T47D (cell line): ENCODE measurements around the gene ZCCHC24.
A peak's percentile ranks its signal among the peaks of the same experiment; 100 is the strongest.

ENCODE experiments used
- DNase-seq, 2 experiments: peaks; one replicate each; pipeline versions ENCODE4 v3.0.0 to v3.0.0-alpha.2; 2011 to 2012; ENCODE audit warnings: low read depth in 1 of 2, low spot score in 1 of 2
- JUND ChIP-seq: IDR thresholded peaks from 2 replicates; pipeline ENCODE4 v1.6.1; 2012; ENCODE audit warnings: low read depth
- in situ Hi-C: cut with HindIII; loops from 2 replicates; pipeline ENCODE4 v1.10.0; 2016; ENCODE audit warnings: low sequenced_read_pairs, low pct_unique_long_range_greater_than_20kb

ZCCHC24 gene

DNA sequence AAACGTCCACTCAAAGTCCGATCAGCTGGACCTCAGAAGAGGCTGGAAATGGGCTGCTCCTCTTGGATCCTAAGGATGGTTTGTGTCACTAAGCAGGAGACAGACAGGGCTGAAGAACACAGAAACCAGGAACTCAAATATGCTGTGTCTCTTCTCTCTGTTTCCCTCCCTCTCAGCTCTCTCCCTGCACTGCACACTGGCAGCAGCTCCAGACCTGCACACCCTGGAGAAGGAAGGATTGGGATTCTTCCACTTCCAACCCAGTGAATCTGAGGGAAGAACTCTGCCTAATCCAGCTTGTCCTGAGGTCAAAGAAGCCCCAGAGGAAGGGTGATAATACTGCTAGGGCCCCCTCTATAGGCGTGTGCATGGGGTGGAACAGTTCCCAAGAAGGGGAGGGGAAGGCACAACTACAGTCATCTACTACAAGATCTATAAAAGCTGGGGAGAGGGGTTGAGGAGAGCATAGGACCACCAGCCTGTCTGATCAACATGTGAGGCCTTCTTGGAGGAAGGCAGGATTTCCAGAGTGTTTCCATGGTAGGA is 22.7 kb upstream of the ZCCHC24 start:
- no peak for DNase-seq
- TF ChIP-seq JUND, result no peak
- in situ Hi-C loops, result no loop called here

DNA sequence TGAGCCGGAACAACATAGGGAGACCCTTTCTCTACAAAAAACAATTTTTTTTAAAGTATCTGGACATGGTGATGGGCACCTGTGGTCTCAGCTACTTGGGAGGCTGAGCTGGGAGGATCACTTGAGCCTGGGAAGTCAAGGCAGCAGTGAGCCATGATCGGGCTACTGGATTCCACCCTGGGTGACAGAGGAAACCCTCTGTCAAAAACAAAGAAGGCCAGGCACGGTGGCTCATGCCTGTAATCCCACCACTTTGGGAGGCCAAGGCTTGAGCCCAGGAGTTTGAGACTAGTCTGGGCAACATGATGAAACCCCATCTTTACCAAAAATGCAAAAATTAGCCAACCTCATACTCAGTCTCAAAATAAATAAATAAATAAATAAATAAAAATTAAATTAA is 19.9 kb upstream of the ZCCHC24 start:
- no peak for DNase-seq
- in situ Hi-C loops, result no loop called here
- TF ChIP-seq JUND, result no peak

DNA sequence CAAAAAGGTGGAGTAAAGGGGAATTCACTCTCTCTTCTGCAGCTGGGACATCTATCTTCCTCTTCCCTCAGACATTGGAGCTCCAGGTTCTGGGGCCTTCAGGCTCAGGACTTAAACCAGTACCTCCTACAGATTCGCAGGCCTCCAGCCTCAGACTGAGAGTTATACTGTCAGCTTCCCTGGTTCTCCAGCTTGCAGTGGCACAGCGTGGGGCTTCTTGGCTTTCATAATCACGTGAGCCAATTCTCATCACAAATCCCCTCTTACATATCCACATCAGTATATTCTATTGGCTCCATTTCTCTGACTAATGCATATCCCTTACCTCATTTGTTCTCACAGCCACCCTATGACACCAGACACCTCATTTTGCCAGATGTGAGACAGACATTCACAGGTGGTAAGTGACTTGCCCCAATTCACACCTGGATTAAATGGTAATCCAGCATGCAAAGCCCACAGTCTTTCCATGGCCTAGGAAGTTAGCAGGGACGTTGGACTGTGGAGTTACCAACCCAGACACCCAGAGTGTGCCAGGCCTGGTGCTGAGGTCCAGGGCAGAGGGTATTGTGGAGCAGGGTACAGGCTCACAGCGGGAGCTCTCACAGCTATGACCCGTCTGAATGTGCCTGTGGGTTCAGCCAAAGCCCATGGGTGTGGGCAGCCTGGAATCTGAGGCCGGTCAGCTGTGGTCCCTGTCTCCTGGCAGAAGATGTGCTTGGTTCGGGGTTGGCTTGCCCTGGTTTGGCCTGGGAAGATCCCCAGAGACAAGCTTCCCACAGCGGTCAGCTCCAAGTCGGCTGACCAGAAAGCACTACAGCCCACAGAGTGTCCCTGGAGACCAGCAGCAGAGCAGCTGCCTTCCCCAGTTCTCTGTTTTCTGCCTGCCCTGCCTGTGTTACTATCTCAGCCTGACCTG is 18.4 kb upstream of the ZCCHC24 start:
- no peak for DNase-seq
- TF ChIP-seq JUND, result no peak
- in situ Hi-C loops, result no loop called here

DNA sequence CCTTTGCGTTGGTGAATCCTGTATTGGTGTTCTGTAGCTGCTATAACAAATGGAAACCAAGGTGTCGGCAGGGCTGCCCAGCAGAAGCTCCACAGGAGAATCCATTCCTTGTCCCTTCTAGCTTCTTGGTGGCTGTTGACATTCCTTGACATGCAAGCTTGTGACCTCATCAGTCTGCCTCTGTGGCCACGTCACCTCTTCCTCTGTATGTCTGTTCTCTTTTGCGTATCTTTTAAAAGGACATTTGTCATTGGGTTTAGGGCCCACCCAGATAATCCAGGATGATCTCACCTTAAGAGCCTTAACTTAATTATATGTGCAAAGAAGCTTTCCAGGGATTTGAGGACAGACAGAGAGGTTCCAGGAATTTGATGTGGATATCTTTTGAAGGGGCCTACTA is 15.3 kb upstream of the ZCCHC24 start:
- TF ChIP-seq JUND, result no peak
- in situ Hi-C loops, result no loop called here
- DNase-seq, result no peak

DNA sequence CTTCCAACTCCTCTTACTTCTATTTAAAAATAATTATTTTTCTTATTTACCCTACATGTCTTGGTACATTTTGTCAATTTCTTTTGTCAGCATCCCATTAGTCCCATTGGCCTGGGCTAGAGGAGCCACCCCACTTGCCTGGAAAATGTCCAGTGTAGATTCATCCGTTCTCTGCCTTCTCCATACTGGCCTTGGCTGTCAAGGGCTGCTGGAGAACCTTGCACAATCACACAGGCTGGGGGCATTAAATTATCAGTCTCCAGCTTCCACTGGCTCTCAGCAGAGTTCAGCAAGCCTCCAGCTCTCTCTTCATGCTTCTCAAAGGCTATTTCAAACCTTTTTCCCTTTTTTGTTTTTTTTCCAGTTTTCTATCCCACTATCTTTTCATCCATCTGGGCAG is 13.8 kb upstream of the ZCCHC24 start:
- DNase-seq, result no peak
- TF ChIP-seq JUND, result no peak
- in situ Hi-C loops, result no loop called here

DNA sequence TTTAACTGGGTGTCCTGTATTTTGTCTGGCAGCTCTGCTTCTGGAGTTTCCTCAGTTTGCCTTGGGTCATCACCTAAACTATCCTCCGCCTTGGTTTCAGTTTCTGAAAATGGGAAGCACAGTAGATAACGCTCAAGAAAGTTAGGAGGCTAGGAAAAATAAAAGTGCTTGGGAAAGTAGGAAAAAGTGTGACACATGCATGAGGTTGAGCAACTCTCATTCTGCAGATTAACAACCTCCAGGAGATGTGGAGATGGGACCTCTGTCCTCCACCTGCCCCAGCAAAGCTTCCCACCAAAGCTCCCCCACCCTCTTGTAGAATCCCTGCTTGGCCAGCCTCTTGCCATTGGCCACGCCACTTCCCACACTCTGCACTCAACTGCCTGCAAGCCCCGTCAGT is 13.1 kb upstream of the ZCCHC24 start:
- TF ChIP-seq JUND, result no peak
- DNase-seq, result no peak

DNA sequence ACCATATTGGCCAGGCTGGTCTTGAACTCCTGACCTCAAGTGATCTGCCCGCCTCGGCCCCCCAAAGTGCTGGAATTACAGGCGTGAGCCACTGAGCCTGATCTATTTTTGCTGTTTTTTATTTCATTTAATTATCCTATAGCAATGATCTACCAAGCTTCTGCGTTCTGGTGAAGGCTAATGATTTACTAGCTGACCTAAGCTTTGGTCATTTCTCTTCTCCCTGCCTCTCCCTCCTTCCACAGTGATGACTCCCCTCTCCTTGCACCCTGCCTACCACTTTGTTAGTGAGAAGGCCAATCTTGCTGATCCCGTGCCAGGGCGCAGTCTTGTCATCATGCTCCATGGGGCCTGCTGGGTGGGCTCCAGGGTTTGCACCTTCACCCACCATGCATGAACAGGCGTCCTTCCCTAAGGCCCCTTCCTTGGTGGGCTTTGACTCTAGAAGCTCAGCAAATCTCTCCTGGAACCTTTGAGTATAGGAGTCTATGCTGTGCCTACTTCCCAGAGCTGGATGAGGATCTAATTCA is 11.9 kb upstream of the ZCCHC24 start:
- DNase-seq, result no peak
- in situ Hi-C loops, result no loop called here
- no peak for TF ChIP-seq JUND

More for the DNA sequence above, 13.1 kb upstream of the ZCCHC24 start:
- in situ Hi-C loops, result no loop called here

DNA sequence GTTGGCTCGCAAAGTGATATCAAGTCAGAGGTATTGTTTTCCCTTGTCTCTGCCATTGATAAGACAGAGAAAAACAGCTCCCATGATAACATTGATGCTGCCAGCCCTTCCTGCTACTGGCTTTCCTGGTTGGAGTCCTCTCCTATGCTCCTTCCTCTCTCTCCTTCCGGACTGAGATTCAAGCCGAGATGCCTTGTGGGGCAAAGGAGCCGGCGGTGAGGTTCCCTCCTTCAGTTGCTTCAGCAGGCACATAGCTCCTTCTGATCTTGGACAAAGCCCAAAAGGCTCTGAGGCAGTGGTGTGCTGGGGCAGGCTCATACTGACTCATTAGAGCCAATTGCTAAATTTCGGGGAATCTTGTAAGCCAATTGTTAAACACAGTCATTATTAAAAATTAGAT is 8.8 kb upstream of the ZCCHC24 start:
- no peak for DNase-seq
- in situ Hi-C loops, result no loop called here
- no peak for TF ChIP-seq JUND

DNA sequence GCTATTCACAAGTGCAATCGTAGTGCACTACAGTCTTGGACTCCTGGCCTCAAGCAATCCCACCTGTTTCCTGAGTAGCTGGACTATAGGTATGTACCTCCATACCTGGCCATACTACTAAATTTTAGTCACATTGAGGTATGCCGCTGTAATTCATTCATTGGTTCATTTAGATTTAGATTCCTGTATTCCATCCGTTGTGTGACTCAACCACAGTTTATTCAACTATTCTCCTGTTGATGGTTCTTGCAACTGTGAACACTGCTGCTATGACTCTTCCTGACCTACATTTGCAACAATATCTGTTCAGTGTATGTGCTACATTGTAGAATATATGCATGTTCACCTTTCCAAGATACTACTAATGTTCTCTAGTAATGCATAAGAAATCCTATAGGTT is 8.0 kb upstream of the ZCCHC24 start:
- in situ Hi-C loops, result no loop called here
- no peak for TF ChIP-seq JUND
- no peak for DNase-seq

DNA sequence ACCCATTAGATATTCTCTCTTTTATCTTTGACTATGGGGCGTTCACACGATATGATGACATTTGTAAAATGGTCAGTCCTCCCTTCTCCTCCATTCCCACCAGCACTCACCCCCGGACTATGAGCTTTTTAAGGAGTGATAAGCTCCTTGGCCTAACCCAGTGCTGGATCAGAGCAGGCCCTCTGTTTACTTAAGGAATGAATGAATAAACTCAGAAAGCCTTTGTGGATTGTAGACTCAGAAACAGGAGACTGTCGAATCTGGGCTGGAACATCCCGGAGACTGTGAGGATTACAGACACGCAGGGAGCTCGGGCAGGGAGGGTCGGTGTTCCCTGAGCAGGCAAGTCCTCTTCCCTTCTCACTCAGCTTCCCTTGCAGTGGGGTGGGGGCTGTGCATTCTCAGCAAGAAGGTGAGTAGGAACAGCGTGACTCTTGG is 6.8 kb upstream of the ZCCHC24 start:
- no peak for TF ChIP-seq JUND
- no peak for DNase-seq
- in situ Hi-C loops, result no loop called here

DNA sequence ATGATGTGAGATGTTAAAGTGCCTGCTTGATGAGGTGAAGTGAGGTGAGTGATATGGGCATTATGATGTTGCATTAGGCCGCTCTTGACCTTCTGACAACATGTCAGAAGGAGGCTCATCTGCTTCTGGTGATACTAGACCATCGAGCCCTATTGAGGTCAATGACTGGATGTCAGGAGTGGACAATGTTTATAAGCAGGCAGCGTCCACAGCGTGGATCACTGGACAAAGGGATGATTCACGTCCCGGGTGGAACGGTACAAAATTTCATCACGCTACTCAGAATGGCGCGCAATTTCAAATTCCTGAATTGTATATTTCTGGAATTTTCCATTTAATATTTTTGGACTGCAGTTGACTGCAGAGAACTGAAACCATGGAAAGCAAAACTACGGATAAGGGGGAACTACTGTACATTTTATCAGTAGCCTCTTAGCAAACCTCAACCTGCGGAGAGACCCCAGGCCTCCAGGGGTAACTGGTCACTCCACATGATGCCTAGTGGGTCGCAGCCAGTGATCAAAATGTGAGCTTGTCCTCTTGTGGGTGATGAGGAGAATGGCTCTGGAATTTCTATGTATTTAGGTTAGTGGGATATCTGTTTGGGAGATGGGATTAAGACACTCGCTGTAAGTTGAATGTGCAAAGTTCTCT is 5.7 kb upstream of the ZCCHC24 start:
- no peak for TF ChIP-seq JUND
- DNase-seq, result no peak
- in situ Hi-C loops, result no loop called here

DNA sequence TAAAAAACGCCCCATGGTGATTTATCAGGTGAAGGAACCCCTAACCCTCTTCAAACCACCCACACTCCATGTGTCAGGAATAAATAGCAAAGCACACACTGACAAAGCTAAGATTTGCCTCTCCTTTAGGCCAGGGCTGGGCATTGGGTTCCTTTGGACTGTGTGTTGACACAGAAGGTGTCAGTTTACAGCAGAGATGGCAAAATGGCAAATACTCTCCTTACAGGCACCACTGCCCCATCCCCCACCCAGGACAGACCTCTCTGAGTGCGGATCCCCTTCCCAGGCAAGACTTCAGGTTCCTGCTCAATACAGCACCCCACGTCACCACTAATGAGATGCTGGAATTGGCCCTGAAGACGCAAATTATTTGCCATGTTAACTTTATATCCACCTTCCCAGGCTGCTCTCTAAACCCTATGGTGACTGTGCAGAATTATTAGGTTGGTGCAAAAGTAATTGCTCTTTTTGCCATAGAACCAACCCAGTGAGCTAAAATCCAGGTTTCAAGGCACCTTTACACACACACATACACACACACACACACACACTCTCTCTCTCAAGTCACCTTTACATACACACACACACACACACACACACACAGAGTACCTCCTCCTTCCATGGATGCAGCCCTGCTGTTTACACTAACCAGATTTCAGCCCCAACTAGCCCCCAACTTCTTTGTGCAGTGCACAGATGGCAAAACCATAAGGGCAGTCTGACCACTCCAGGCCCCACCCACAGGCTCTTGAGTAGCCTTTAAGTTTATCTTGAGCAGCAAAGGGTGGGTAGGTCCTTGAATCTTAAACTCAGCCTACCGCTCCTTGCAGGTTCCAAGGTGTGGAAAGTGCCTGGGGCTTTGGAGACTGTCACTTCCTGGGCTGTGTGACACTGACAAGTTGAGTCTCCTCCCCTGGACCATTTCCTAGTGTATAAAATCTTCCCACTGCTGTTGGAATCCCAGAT is 4.0 kb upstream of the ZCCHC24 start:
- TF ChIP-seq JUND, result no peak
- in situ Hi-C loops, result no loop called here
- peak in 1 of 2 experiments; percentile 79 for DNase-seq

DNA sequence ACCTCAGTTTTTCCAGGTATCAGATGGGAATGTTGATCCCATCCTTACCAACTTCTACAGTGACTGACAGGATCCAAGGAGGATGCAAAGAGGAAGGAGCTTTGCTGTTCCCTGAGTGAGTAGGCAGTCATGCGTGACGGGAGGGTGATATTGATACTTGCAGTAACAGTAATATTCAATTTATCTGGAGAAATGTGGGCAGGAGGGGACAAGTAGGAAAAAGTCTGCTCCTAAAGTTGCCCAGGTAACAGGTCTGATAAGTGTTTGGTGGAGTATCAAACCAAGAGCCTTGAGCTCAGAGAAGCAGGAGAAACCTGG is 3.3 kb upstream of the ZCCHC24 start:
- in situ Hi-C loops, result no loop called here
- TF ChIP-seq JUND, result no peak
- DNase-seq, result no peak
